ENCODE measurements around the gene OGFOD2. TPM values are rescaled to one million over a fixed set of nuclear protein-coding genes. Genes with fewer than 3 reads are reported as not detected.
A peak's percentile ranks its signal among the peaks of the same experiment; 100 is the strongest.

OGFOD2 gene
- total RNA-seq = 1 to 10 TPM; 8.0 to 9.2 TPM
- polyA plus RNA-seq = 10 to 100 TPM; 15.4 to 18.6 TPM

DNA sequence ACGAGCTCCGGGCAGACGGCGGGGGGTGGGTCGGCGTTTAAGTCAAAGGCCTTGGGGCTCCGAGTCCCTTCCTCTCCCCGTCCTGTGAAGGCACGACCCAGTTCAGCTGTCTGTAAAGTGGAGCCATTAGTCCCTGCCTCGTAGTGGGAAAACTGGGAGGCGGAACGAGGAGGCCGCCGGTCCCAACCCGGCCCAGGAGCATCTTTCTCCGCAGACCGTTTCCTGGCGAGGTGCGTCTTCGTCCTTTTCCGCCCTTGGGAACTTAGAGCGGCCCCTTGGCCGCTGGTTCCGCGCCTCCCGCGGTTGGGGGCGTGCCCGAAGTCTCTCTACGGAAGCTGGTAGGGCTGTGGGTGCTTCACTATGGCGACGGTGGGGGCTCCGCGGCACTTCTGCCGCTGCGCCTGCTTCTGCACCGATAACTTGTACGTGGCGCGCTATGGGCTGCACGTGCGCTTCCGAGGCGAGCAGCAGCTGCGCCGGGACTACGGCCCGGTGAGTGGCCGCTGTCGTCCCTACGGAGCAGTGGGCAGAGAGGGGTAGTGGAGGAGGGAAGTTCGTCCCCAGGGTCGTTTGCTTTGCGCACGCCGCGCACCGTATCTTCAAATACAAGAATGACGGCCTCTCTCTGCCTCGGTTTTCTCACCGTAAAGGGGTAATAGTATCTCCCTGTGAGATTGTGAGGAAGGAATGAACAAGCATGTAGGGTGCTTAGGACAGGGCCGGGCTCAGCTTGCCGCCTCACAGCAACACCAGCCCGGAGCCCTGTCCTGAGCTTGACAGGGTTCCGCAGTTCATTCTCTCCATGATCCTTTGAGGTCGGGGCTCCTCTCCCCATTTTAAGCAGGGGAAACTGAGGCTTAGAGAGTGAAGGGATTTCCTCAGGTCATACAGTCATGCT lies at the start of gene OGFOD2:
Gene OGFOD2 (plus strand): TSS at position 353 of the 898 bp plus-strand sequence. CDS start 8 bp downstream, at position 361.
- Histone ChIP-seq H3K36me3 (ENCODE audit: control insufficient read depth in 4 of 4, insufficient read depth in 3 of 4, low read depth in 1 of 4, low read length in 3 of 4) (peaks cover 0 to 3% (median under 1%) of the 10 kb centered on the region in 4 donors), H3K9ac (ENCODE audit: low read depth in 1 of 2, low read length in 2 of 2) (peak within 1 kb of the TSS; percentile 89 to 94), H3K27me3 (ENCODE audit: control insufficient read depth in 4 of 4, insufficient read depth in 4 of 4, low read length in 3 of 4) (no peaks in the 10 kb centered on the region), H3K9me3 (ENCODE audit: control insufficient read depth in 4 of 4, low read length in 3 of 4) (no peaks in the 10 kb centered on the region), H3K27ac (ENCODE audit: low read depth in 1 of 2, low read length in 2 of 2) (peak within 1 kb of the TSS; percentile 92 to 98), H3K4me3 (ENCODE audit: low read depth in 1 of 3, low read length in 3 of 3) (peak within 1 kb of the TSS; percentile 84 to 98 (median 91)), H3K4me1 (ENCODE audit: control insufficient read depth in 4 of 4, insufficient read depth in 4 of 4, low read length in 3 of 4) (peaks cover 0 to 54% (median 40%) of the 10 kb centered on the region in 4 donors)
- WGBS = under 1% methylated on average over 66 of the region's 66 CpGs
- TF ChIP-seq, protein P1, sequence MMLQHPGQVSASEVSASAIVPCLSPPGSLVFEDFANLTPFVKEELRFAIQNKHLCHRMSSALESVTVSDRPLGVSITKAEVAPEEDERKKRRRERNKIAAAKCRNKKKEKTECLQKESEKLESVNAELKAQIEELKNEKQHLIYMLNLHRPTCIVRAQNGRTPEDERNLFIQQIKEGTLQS (IDR thresholded peaks at IDR 0.05) = peak; percentile 9
- TF ChIP-seq JUND (IDR thresholded peaks at IDR 0.05) = peak in 1 of 2 donors; percentile 4
- TF ChIP-seq GABPA (IDR thresholded peaks at IDR 0.05 in 1 of 2, conservative IDR thresholded peaks at IDR 0.05 in 1 of 2) = peak; percentile 63 to 86
- TF ChIP-seq, protein P2, sequence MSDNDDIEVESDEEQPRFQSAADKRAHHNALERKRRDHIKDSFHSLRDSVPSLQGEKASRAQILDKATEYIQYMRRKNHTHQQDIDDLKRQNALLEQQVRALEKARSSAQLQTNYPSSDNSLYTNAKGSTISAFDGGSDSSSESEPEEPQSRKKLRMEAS (IDR thresholded peaks at IDR 0.05) = peak; percentile 13
- no peak for TF ChIP-seq TAF1 (conservative IDR thresholded peaks at IDR 0.05)
- no peak for TF ChIP-seq EGR1 (IDR thresholded peaks at IDR 0.05; ENCODE audit: low read depth in 2 of 2)
- TF ChIP-seq, protein P3, sequence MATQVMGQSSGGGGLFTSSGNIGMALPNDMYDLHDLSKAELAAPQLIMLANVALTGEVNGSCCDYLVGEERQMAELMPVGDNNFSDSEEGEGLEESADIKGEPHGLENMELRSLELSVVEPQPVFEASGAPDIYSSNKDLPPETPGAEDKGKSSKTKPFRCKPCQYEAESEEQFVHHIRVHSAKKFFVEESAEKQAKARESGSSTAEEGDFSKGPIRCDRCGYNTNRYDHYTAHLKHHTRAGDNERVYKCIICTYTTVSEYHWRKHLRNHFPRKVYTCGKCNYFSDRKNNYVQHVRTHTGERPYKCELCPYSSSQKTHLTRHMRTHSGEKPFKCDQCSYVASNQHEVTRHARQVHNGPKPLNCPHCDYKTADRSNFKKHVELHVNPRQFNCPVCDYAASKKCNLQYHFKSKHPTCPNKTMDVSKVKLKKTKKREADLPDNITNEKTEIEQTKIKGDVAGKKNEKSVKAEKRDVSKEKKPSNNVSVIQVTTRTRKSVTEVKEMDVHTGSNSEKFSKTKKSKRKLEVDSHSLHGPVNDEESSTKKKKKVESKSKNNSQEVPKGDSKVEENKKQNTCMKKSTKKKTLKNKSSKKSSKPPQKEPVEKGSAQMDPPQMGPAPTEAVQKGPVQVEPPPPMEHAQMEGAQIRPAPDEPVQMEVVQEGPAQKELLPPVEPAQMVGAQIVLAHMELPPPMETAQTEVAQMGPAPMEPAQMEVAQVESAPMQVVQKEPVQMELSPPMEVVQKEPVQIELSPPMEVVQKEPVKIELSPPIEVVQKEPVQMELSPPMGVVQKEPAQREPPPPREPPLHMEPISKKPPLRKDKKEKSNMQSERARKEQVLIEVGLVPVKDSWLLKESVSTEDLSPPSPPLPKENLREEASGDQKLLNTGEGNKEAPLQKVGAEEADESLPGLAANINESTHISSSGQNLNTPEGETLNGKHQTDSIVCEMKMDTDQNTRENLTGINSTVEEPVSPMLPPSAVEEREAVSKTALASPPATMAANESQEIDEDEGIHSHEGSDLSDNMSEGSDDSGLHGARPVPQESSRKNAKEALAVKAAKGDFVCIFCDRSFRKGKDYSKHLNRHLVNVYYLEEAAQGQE (IDR thresholded peaks at IDR 0.05) = peak; percentile 7
- peak; percentile 90 for TF ChIP-seq YY1 (IDR thresholded peaks at IDR 0.05)
- peak; percentile 92 for DNase-seq (ENCODE audit: low spot score)

DNA sequence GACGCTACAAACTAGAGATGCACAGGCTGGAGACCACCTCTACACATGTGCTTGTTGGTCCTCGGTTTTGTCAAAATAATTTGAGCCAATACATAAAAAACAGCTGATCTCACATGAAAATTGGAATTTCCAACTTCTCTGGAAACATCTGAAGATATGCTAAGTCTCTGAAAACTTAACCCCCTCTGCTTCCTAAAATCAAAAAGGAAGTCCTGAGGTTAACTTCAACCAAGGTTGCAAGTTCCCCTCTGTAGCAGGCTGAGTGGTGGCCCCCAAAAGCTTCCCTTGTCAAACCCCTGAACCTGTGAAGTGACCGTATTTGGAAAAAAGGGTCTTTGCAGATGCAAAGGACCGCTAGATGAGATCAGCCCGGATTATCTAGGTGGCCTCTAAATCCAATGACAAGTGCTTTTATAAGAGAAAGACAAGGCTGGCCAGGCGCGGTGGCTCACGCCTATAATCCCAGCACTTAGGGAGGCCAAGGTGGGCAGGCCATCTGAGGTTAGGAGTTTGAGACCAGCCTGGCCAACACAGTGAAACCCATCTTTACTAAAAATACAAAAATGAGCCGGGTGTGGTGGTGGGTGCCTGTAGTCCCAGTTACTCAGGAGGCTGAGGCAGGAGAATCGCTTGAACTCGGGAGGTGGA lies 47.2 kb upstream of the OGFOD2 start:
- DNase-seq (ENCODE audit: low spot score) = no peak
- 92% methylated on average over 11 of the region's 11 CpGs for WGBS
- H3K4me3 ChIP-seq (ENCODE audit: low read depth in 1 of 3, low read length in 3 of 3) = no peak overlapping the region
- TF ChIP-seq HNF4A (conservative IDR thresholded peaks at IDR 0.05) (no peak), FOXA2 (IDR thresholded peaks at IDR 0.05) (no peak), RAD21 (IDR thresholded peaks at IDR 0.05) (no peak), HNF4G (IDR thresholded peaks at IDR 0.05) (no peak), EGR1 (IDR thresholded peaks at IDR 0.05; ENCODE audit: low read depth in 2 of 2) (no peak), SP1 (IDR thresholded peaks at IDR 0.05) (no peak), FOXA1 (IDR thresholded peaks at IDR 0.05) (no peak), CTCF (IDR thresholded peaks at IDR 0.05; ENCODE audit: low read depth, low read length, missing input control) (no peak), NR2F2 (IDR thresholded peaks at IDR 0.05) (no peak), GABPA (IDR thresholded peaks at IDR 0.05 in 1 of 2, conservative IDR thresholded peaks at IDR 0.05 in 1 of 2) (no peak), ZBTB33 (IDR thresholded peaks at IDR 0.05) (no peak), JUND (IDR thresholded peaks at IDR 0.05) (no peak)
- TF ChIP-seq, protein P2 (IDR thresholded peaks at IDR 0.05) = no peak
- TF ChIP-seq, protein P1 (IDR thresholded peaks at IDR 0.05) = no peak

More for the DNA sequence above, 47.2 kb upstream of the OGFOD2 start:
- Histone ChIP-seq H3K9me3 (ENCODE audit: control insufficient read depth in 4 of 4, low read length in 3 of 4) (no peaks in the 10 kb centered on the region), H3K27me3 (ENCODE audit: control insufficient read depth in 4 of 4, insufficient read depth in 4 of 4, low read length in 3 of 4) (no peaks in the 10 kb centered on the region), H3K27ac (ENCODE audit: low read depth in 1 of 2, low read length in 2 of 2) (no peak overlapping the region), H3K36me3 (ENCODE audit: control insufficient read depth in 4 of 4, insufficient read depth in 3 of 4, low read depth in 1 of 4, low read length in 3 of 4) (no peaks in the 10 kb centered on the region), H3K4me1 (ENCODE audit: control insufficient read depth in 4 of 4, insufficient read depth in 4 of 4, low read length in 3 of 4) (peaks cover 2 to 9% (median 4%) of the 10 kb centered on the region in 4 donors), H3K9ac (ENCODE audit: low read depth in 1 of 2, low read length in 2 of 2) (no peak overlapping the region)

Measured in liver (tissue), 9 donors.